ENCODE measurements around the gene MAFG. TPM values are rescaled to one million over a fixed set of nuclear protein-coding genes. Genes with fewer than 3 reads are reported as not detected.

The MAFG gene
- total and polyA plus RNA-seq, 2 of the 13 experiments (the other 11 are each of a cell fraction or from before 2014, with no cell fraction given): 14.5 to 20.0 TPM

- TF ChIP-seq CEBPZ (IDR thresholded peaks at IDR 0.05; ENCODE audit: low read length) (no peak), ZNF282 (IDR thresholded peaks at IDR 0.05; ENCODE audit: partially characterized antibody) (no peak), GMEB2 (CRISPR knock-in tag; IDR thresholded peaks at IDR 0.05; ENCODE audit: low read depth) (no peak), YY1 (IDR thresholded peaks at IDR 0.05; ENCODE audit: insufficient read depth, insufficient replicate concordance, low read depth, low read length) (peak; percentile 88), MAF1 (CRISPR knock-in tag; IDR thresholded peaks at IDR 0.05; ENCODE audit: borderline replicate concordance) (no peak), E2F2 (CRISPR knock-in tag; IDR thresholded peaks at IDR 0.05; ENCODE audit: borderline replicate concordance) (no peak), CHD4 (IDR thresholded peaks at IDR 0.05; ENCODE audit: borderline replicate concordance, low read length) (no peak), ATF7-NPFF (CRISPR knock-in tag; IDR thresholded peaks at IDR 0.05; ENCODE audit: low read depth) (peak; percentile 44), ZBTB3 (CRISPR knock-in tag; IDR thresholded peaks at IDR 0.05; ENCODE audit: borderline replicate concordance, low read depth) (no peak), HINFP (CRISPR knock-in tag; IDR thresholded peaks at IDR 0.05; ENCODE audit: low read depth) (0 out of 2 replicates have a peak, but pooled peaks have one; percentile 60), ZNF317 (CRISPR knock-in tag; IDR thresholded peaks at IDR 0.05) (no peak), ZNF30 (CRISPR knock-in tag; IDR thresholded peaks at IDR 0.05) (no peak), FOXK1 (CRISPR knock-in tag; IDR thresholded peaks at IDR 0.05; ENCODE audit: borderline replicate concordance, low read depth) (no peak), MED1 (CRISPR knock-in tag; IDR thresholded peaks at IDR 0.05) (no peak), RERE (CRISPR knock-in tag; IDR thresholded peaks at IDR 0.05; ENCODE audit: low read depth) (no peak)
Observed at GRCh38 chr17:81917565-81918332, 9.8 kb downstream of the MAFG start, which contains the start of gene SIRT7 (continued).

All from HepG2 (cell line).